HG02642 (cell line): ENCODE results near the gene CYB5A.

Experiments used
- ATAC-seq: cut with Tn5 transposase; IDR thresholded peaks from one replicate; pipeline ENCODE4 v1.9.1; 2021; ENCODE audit warnings: mild to moderate bottlenecking; ENCODE audit not compliant: unreplicated experiment, poor library complexity

CYB5A gene

GRCh38 chr18:74251297-74252038 lies 40.3 kb downstream of the CYB5A start:
- no peak for ATAC-seq

- ATAC-seq = no peak
Observed at GRCh38 chr18:74250131-74250530, 41.6 kb downstream of the CYB5A start.

- ATAC-seq = no peak
Observed at GRCh38 chr18:74249181-74249968, 42.4 kb downstream of the CYB5A start.

GRCh38 chr18:74248595-74248994 lies 43.2 kb downstream of the CYB5A start:
- no peak for ATAC-seq

GRCh38 chr18:74248189-74248588 lies 43.6 kb downstream of the CYB5A start:
- ATAC-seq = no peak

GRCh38 chr18:74244554-74244953 lies 47.2 kb downstream of the CYB5A start:
- no peak for ATAC-seq

- no peak for ATAC-seq
Observed at GRCh38 chr18:74243127-74243526, 48.6 kb downstream of the CYB5A start.

GRCh38 chr18:74242438-74243096 lies 49.2 kb downstream of the CYB5A start:
- ATAC-seq = no peak

GRCh38 chr18:74241970-74242369 lies 49.8 kb downstream of the CYB5A start:
- ATAC-seq = no peak

GRCh38 chr18:74241426-74241825 lies 50.3 kb downstream of the CYB5A start:
- no peak for ATAC-seq

- ATAC-seq = no peak
Observed at GRCh38 chr18:74239567-74239966, 52.2 kb downstream of the CYB5A start.

GRCh38 chr18:74234326-74235171 lies 57.2 kb downstream of the CYB5A start:
- no peak for ATAC-seq

GRCh38 chr18:74233933-74234325 lies 57.8 kb downstream of the CYB5A start:
- no peak for ATAC-seq

- ATAC-seq = no peak
Observed at GRCh38 chr18:74230922-74231714, 60.6 kb downstream of the CYB5A start.

GRCh38 chr18:74229891-74230290 lies 61.9 kb downstream of the CYB5A start:
- ATAC-seq = no peak

- ATAC-seq = no peak
Observed at GRCh38 chr18:74229005-74229404, 62.8 kb downstream of the CYB5A start.

GRCh38 chr18:74228312-74228711 lies 63.5 kb downstream of the CYB5A start:
- ATAC-seq = no peak

- no peak for ATAC-seq
Observed at GRCh38 chr18:74226666-74227065, 65.1 kb downstream of the CYB5A start.

- ATAC-seq = no peak
Observed at GRCh38 chr18:74226156-74226555, 65.6 kb downstream of the CYB5A start.
